Skeletal muscle satellite cell (primary cell): ENCODE data around the gene AGPAT3.

ENCODE experiments used
- H3K27me3 ChIP-seq: 2 replicates; pipeline ENCODE4 v1.7.0; 2013; ENCODE audit warnings: low read length; ENCODE audit not compliant: control insufficient read depth, insufficient read depth
- H3K36me3 ChIP-seq: 2 replicates; pipeline ENCODE4 v1.7.0; 2013; ENCODE audit warnings: mild to moderate bottlenecking, control low read depth, low read length; ENCODE audit not compliant: insufficient read depth
- H3K4me1 ChIP-seq: 2 replicates; pipeline ENCODE4 v1.7.0; 2013; ENCODE audit warnings: low read length; ENCODE audit not compliant: control insufficient read depth, insufficient read depth
- H3K4me2 ChIP-seq: 2 replicates; pipeline ENCODE4 v1.7.0; 2013; ENCODE audit warnings: mild to moderate bottlenecking, low read length
- H3K4me3 ChIP-seq: 2 replicates; pipeline ENCODE4 v1.7.0; 2013; ENCODE audit warnings: low read length
- H3K9ac ChIP-seq: 2 replicates; pipeline ENCODE4 v1.7.0; 2013; ENCODE audit warnings: mild to moderate bottlenecking, low read depth, low read length, moderate library complexity
- H3K9me3 ChIP-seq: replicated peaks from 2 replicates; pipeline ENCODE4 v1.7.0; 2013; ENCODE audit warnings: mild to moderate bottlenecking, control low read depth, low read length

The AGPAT3 gene

DNA sequence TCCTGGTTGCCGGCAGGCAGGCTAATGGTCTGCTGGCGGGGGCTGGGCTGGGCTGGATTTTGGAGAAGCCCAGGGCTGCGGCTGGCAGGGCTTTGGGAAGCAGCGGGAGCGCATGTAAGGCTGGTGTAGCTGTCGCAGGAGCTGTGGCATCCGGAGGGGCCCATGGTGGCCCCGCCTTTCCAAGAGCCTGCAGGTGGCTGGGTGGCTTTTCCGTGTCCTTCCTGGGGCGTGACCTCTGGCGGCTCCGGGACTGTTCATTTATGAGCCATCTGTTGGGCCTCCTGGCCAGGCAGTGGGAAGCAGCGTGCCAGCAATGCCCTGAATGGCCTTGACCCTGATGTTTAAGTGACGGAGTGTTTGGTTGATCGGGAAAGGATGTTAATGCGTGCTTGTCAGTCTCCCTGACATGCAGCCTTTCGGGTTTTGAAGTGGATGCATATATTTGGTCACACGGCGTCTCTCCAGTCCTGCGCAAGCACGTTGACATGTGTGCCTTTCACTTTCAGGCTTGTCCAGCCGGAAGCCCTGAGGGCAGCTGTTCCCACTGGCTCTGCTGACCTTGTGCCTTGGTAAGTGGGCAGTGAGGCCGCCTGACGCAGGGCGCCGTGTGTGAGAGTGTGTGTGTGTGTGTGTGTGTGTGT lies 38.5 kb downstream of the AGPAT3 start:
- Histone ChIP-seq H3K36me3 (peaks cover 6% of the 10 kb centered on the region), H3K27me3 (no peaks in the 10 kb centered on the region), H3K9me3 (no peaks in the 10 kb centered on the region), H3K4me2 (peak overlapping the region; percentile 63), H3K4me3 (no peak overlapping the region), H3K9ac (no peak overlapping the region), H3K4me1 (peaks cover 12% of the 10 kb centered on the region)

DNA sequence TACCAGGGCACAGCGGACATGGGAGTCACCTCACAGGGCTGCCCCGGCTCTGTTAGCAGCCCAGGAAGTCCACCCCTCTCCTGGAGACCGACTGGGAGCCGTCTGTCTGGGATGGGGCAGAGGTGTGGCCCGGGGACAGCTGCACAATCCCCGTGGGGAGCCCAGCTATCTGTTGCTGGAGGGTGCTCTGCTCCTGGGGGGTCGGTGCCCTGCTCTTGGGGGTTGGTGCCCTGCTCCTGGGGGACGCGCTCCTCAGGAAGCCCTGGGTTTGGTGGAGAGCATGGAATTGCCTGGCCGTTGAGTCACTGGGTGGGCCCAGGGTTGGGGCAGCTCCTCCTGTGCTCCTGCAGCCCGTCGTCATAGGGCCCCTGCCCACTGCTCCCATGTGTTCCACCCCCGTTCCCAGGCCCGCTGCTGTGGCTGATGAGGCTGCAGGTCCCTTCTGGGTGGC lies 39.3 kb downstream of the AGPAT3 start:
- H3K27me3 ChIP-seq: no peaks in the 10 kb centered on the region
- peaks cover 6% of the 10 kb centered on the region for H3K36me3 ChIP-seq
- H3K4me1 ChIP-seq: peaks cover 12% of the 10 kb centered on the region
- no peak overlapping the region for H3K9ac ChIP-seq
- H3K4me2 ChIP-seq: no peak overlapping the region
- H3K4me3 ChIP-seq: no peak overlapping the region
- H3K9me3 ChIP-seq: no peaks in the 10 kb centered on the region

GRCh38 chr21:43905726-43906455 lies 40.9 kb downstream of the AGPAT3 start:
- H3K4me3 ChIP-seq: no peak overlapping the region
- H3K9me3 ChIP-seq: no peaks in the 10 kb centered on the region
- H3K4me1 ChIP-seq: peaks cover 12% of the 10 kb centered on the region
- no peaks in the 10 kb centered on the region for H3K27me3 ChIP-seq
- H3K36me3 ChIP-seq: peaks cover 6% of the 10 kb centered on the region
- H3K4me2 ChIP-seq: no peak overlapping the region
- no peak overlapping the region for H3K9ac ChIP-seq

GRCh38 chr21:43906585-43907370 lies 41.8 kb downstream of the AGPAT3 start:
- Histone ChIP-seq H3K4me3 (no peak overlapping the region), H3K4me2 (no peak overlapping the region), H3K27me3 (no peaks in the 10 kb centered on the region), H3K9ac (no peak overlapping the region), H3K36me3 (peaks cover 6% of the 10 kb centered on the region), H3K4me1 (peaks cover 12% of the 10 kb centered on the region), H3K9me3 (no peaks in the 10 kb centered on the region)

GRCh38 chr21:43907751-43908150 lies 42.7 kb downstream of the AGPAT3 start:
- Histone ChIP-seq H3K4me3 (no peak overlapping the region), H3K4me1 (peaks cover 12% of the 10 kb centered on the region), H3K9ac (no peak overlapping the region), H3K27me3 (no peaks in the 10 kb centered on the region), H3K9me3 (no peaks in the 10 kb centered on the region), H3K36me3 (peaks cover 6% of the 10 kb centered on the region), H3K4me2 (no peak overlapping the region)

DNA sequence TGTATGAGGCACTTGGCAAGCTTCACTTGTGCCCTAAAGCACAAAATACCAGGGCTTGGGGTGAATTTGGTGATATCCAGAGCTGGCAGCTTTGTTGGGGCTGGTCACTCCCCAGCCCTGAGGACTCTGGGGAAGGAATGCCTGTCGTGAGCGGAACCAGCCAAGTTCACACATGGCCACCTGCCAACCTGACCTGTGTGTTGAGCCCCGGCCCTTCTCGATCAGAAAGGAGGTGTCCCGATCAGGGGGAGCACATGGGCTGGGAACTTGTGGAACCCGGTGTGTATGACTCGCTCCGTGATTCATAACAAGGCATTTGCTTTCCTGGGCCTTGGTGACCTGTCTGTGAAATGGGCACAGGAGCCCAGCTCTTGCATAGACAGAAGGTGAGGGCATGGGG lies 43.1 kb downstream of the AGPAT3 start:
- Histone ChIP-seq H3K4me3 (no peak overlapping the region), H3K9ac (no peak overlapping the region), H3K27me3 (no peaks in the 10 kb centered on the region), H3K4me1 (peaks cover 12% of the 10 kb centered on the region), H3K36me3 (peaks cover 6% of the 10 kb centered on the region), H3K9me3 (no peaks in the 10 kb centered on the region), H3K4me2 (no peak overlapping the region)

DNA sequence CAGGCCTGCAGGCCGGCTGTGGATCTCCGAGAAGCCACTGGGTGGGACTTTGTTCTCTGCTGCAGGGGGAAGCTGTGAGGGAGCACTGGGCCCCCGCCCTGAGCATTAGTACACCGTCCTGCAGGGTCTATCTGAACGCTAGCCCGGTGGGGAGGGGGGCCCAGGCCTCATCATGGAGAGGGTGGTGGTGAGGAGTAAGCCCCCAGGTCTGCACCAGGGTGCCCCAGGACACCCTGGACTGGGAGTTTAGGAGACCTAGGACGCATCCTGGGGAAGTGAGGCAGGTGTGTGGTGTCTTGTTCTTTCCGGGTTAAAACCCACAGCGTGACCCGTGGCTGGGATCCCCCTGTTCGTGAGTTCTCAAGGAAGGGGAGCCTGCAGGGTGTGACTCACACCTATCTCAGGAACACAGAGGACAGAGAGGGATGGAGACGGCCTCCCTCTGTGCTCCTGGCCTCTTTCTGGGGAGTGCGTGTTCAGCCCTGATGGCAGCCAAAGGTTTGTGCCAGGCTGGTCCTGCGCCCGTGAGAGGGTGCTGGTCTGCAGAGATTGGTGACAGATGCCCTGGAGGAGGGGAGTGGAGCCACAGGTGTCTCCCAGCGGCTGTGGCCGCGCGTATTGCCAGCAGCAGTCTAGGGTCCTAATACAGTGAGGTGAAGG lies 44.8 kb downstream of the AGPAT3 start:
- Histone ChIP-seq H3K9ac (no peak overlapping the region), H3K9me3 (no peaks in the 10 kb centered on the region), H3K4me3 (no peak overlapping the region), H3K4me1 (no peaks in the 10 kb centered on the region), H3K27me3 (no peaks in the 10 kb centered on the region), H3K4me2 (no peak overlapping the region), H3K36me3 (peaks cover 6% of the 10 kb centered on the region)

- no peaks in the 10 kb centered on the region for H3K9me3 ChIP-seq
- peaks cover 6% of the 10 kb centered on the region for H3K36me3 ChIP-seq
- no peak overlapping the region for H3K4me3 ChIP-seq
- no peak overlapping the region for H3K4me2 ChIP-seq
- no peaks in the 10 kb centered on the region for H3K27me3 ChIP-seq
- H3K9ac ChIP-seq: no peak overlapping the region
- H3K4me1 ChIP-seq: no peaks in the 10 kb centered on the region
Observed at GRCh38 chr21:43910460-43910859, 45.4 kb downstream of the AGPAT3 start.

DNA sequence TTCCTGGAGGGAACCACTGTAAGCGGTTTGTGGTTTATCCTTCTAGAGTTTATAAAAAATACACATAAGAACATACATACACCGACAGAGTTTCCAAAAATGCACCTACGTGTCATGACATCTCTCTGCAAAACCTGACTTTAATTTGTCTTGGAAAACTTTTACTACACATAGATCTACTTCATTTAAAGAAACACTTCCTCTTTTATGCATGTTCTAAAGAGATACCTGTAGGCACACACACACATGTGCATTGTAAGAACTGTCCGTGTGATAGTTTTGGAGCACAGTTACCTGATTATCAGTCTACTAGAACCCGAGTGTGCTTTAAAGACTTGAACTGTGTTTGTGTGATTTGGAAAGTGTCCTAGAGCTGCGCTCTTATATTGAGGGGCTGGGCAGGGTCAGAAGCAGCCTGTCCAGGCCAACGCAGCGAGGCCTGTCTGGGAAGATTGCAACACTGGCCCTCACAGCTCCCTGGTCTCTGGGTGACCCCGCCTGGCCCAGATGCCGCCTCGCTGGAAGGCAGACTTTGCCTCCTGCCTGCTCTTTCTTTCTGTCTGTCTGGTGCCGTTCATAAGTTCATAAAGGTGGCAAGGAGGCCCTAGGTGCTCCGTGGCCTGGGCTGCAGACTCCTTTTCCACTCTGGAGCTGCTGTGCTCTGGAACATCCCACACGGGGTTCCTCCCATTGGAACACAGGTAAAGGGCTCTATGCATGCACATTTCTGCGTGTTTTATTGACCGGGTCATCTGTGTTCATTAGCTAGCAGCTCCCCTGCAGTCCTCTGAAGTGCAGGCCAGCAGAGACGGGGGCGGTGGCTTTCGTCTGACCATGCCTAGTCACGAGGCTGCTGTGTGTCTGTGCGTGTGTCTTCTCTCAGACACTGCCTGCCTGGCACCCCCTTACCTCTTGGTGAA lies 46.3 kb downstream of the AGPAT3 start:
- H3K36me3 ChIP-seq: peaks cover 4% of the 10 kb centered on the region
- no peaks in the 10 kb centered on the region for H3K4me1 ChIP-seq
- H3K4me2 ChIP-seq: no peak overlapping the region
- no peaks in the 10 kb centered on the region for H3K27me3 ChIP-seq
- H3K9me3 ChIP-seq: no peaks in the 10 kb centered on the region
- no peak overlapping the region for H3K9ac ChIP-seq
- no peak overlapping the region for H3K4me3 ChIP-seq

GRCh38 chr21:43911935-43912487 lies 47.0 kb downstream of the AGPAT3 start:
- no peak overlapping the region for H3K4me2 ChIP-seq
- no peaks in the 10 kb centered on the region for H3K36me3 ChIP-seq
- H3K9me3 ChIP-seq: no peaks in the 10 kb centered on the region
- H3K27me3 ChIP-seq: no peaks in the 10 kb centered on the region
- no peak overlapping the region for H3K9ac ChIP-seq
- no peak overlapping the region for H3K4me3 ChIP-seq
- H3K4me1 ChIP-seq: no peaks in the 10 kb centered on the region
